SU-DHL-6 (cell line): ENCODE measurements around the gene GNG7.
"Not testable (repeated sequence)": the region's sequence is repeated elsewhere in the genome, so short reads cannot be mapped to it uniquely, and the experiment has no call there.

Experiments
- H2AFZ ChIP-seq: fragments of 200-600 bp; sonication (generic); 2 replicates; pipeline ENCODE4 v1.6.1; 2014; ENCODE audit warnings: low read depth, mild to moderate bottlenecking, moderate library complexity, mixed read lengths, antibody characterized with exemption, low read length; ENCODE audit not compliant: severe bottlenecking
- H3F3A ChIP-seq: fragments of 200-600 bp; shearing (Covaris generic); 2 replicates; pipeline ENCODE4 v1.6.0; 2016; ENCODE audit warnings: antibody characterized with exemption, mild to moderate bottlenecking; ENCODE audit not compliant: insufficient read depth
- H3K27ac ChIP-seq: fragments of 200-600 bp; sonication (generic); 2 replicates; pipeline ENCODE4 v1.5.1; 2016; ENCODE audit warnings: low read depth, mild to moderate bottlenecking, low read length, moderate library complexity, mixed read lengths
- H3K27me3 ChIP-seq: fragments of 200-600 bp; sonication (generic), shearing (Covaris generic); 2 replicates; pipeline ENCODE4 v1.6.0; 2014; ENCODE audit warnings: mild to moderate bottlenecking, low read length
- H3K36me3 ChIP-seq: fragments of 200-600 bp; sonication (generic); 2 replicates; pipeline ENCODE4 v1.6.1; 2014; ENCODE audit warnings: mild to moderate bottlenecking, low read length, mixed read lengths
- H3K4me2 ChIP-seq: fragments of 300-600, 200-600 bp; shearing (Covaris generic), sonication (generic); 2 replicates; pipeline ENCODE4 v1.6.0; 2014; ENCODE audit warnings: low read length, low read depth, mild to moderate bottlenecking; ENCODE audit not compliant: poor library complexity, severe bottlenecking
- H3K4me3 ChIP-seq: fragments of 200-600 bp; sonication (generic); 2 replicates; pipeline ENCODE4 v1.5.1; 2014; ENCODE audit warnings: antibody characterized with exemption, low read length, mild to moderate bottlenecking, mixed read lengths; ENCODE audit not compliant: insufficient read depth, poor library complexity, severe bottlenecking
- H3K79me2 ChIP-seq: fragments of 200-600 bp; sonication (generic); 2 replicates; pipeline ENCODE4 v1.6.1; 2014; ENCODE audit warnings: mild to moderate bottlenecking, low read length, moderate library complexity; ENCODE audit not compliant: insufficient read depth
- H3K9ac ChIP-seq: fragments of 200-600 bp; sonication (generic); 2 replicates; pipeline ENCODE4 v1.7.0; 2014; ENCODE audit warnings: mild to moderate bottlenecking, low read length
- H3K9me2 ChIP-seq: fragments of 200-600 bp; sonication (generic); replicated peaks from 2 replicates; pipeline ENCODE4 v1.6.1; 2014; ENCODE audit warnings: low read length; ENCODE audit not compliant: insufficient read depth
- H3K9me3 ChIP-seq: fragments of 200-600 bp; sonication (generic); 2 replicates; pipeline ENCODE4 v1.6.1; 2014; ENCODE audit warnings: low read length, mixed read lengths; ENCODE audit not compliant: insufficient read depth
- H4K20me1 ChIP-seq: fragments of 200-600 bp; sonication (generic); 2 replicates; pipeline ENCODE4 v1.6.1; 2014; ENCODE audit warnings: low read depth, mild to moderate bottlenecking, antibody characterized with exemption, low read length, moderate library complexity, mixed read lengths
- EZH2phosphoT487 ChIP-seq: fragments of 200-600 bp; sonication (generic), shearing (Covaris generic); conservative IDR thresholded peaks from 2 replicates; pipeline ENCODE4 v1.6.1; 2018; ENCODE audit warnings: mild to moderate bottlenecking, antibody characterized with exemption, low read length, moderate library complexity, mixed read lengths
- TF ChIP-seq, protein P1 (sequence below): fragments of 200-600 bp; sonication (generic); IDR thresholded peaks from one replicate; pipeline ENCODE4 v1.5.1; 2017; ENCODE audit warnings: antibody characterized with exemption, mild to moderate bottlenecking, low read length, moderate library complexity; ENCODE audit not compliant: insufficient read depth, poor library complexity, severe bottlenecking

GNG7 gene

DNA sequence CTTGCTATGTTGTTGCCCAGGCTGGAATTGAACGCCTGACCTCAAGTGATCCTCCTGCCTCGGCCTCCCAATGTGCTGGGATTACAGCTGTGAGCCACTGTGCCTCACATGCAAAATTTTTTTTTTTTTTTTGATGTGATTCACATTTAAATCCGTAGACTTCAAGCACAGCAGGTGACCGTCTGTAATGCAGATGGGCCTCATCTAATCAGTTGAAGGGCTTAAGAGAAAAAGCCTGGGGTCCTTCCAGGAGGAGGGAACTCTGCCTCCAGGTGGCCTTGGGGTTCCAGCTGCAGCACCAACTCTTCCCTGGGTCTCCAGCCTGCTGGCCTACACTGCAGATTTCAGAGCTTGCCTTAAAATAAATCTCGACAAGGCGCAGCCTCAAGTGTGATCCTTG lies 183.0 kb downstream of the GNG7 start:
- Histone ChIP-seq H3K9me3 (no peaks in the 10 kb centered on the region), H3K9me2 (no peaks in the 10 kb centered on the region), H2AFZ (no peak overlapping the region), H3K27me3 (no peaks in the 10 kb centered on the region), H3K4me3 (no peak overlapping the region), H3K9ac (no peak overlapping the region), H3K4me2 (no peak overlapping the region), H3K36me3 (no peaks in the 10 kb centered on the region), H4K20me1 (no peaks in the 10 kb centered on the region; the same call in 1 of the 2 replicates), H3F3A (no peaks in the 10 kb centered on the region), H3K27ac (no peak overlapping the region), H3K79me2 (no peaks in the 10 kb centered on the region)
- no peak for TF ChIP-seq EZH2phosphoT487
- TF ChIP-seq, protein P1, sequence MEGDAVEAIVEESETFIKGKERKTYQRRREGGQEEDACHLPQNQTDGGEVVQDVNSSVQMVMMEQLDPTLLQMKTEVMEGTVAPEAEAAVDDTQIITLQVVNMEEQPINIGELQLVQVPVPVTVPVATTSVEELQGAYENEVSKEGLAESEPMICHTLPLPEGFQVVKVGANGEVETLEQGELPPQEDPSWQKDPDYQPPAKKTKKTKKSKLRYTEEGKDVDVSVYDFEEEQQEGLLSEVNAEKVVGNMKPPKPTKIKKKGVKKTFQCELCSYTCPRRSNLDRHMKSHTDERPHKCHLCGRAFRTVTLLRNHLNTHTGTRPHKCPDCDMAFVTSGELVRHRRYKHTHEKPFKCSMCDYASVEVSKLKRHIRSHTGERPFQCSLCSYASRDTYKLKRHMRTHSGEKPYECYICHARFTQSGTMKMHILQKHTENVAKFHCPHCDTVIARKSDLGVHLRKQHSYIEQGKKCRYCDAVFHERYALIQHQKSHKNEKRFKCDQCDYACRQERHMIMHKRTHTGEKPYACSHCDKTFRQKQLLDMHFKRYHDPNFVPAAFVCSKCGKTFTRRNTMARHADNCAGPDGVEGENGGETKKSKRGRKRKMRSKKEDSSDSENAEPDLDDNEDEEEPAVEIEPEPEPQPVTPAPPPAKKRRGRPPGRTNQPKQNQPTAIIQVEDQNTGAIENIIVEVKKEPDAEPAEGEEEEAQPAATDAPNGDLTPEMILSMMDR, result no peak

DNA sequence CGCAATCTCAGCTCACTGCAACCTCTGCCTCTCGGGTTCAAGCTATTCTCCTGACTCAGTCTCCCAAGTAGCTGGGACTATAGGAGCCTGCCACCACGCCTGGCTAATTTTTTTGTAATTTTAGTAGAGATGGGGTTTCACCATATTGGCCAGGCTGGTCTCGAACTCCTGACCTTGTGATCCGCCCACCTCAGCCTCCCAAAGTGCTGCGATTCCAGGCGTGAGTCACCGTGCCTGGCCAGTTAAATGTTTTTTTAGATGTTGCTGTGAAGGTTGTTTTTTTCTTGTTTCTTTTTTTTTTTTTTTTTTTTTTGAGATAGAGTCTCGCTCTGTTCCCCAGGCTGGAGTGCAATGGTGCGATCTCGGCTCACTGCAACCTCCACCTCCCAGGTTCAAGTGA lies 183.6 kb downstream of the GNG7 start:
- H3K27ac ChIP-seq, H3F3A ChIP-seq, H3K9me2 ChIP-seq, H2AFZ ChIP-seq, H3K9me3 ChIP-seq, H3K79me2 ChIP-seq, H3K9ac ChIP-seq, H3K4me3 ChIP-seq, H3K4me2 ChIP-seq, H3K27me3 ChIP-seq, H3K36me3 ChIP-seq, H4K20me1 ChIP-seq: not testable (repeated sequence)

DNA sequence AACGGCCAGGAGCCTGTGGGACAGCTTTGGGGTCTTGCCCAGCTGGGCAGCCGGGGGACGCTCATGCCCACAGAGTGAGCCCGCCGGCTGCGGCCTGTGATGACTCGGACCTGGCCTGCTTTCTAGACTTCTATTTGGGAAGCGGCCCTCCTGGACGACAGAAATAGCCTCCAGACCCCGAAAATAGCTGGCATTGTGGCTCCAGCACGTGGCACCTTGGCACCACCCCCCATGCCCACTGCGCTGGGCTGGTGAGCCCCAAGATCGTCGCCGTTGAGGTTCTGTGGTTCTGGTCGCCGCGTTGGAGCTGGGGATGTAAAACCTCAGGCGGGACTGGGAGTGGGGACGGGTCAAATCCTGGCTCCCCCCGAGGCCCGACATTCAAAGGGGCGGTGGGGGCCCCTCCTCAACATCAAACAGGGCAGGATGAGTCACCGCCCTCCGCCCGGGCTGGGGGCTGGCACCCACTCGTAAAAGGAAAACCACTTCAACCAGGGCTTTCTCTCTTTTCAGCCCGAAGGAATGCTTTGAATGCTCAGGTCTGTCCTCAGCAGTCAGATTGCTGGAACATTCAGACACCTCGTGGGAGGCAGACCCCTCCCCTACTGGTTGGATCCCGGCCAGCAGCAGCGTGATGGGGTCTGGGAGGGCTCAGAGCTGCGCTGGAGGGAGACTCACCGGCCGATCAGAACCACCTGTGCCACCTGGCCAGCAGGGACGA lies 184.5 kb downstream of the GNG7 start:
- Histone ChIP-seq H3K9me3 (no peaks in the 10 kb centered on the region), H3F3A (no peaks in the 10 kb centered on the region), H4K20me1 (no peaks in the 10 kb centered on the region), H3K27ac (no peak overlapping the region), H3K79me2 (no peaks in the 10 kb centered on the region), H3K4me2 (no peak overlapping the region), H3K9me2 (no peaks in the 10 kb centered on the region), H3K36me3 (no peaks in the 10 kb centered on the region), H2AFZ (no peak overlapping the region), H3K4me3 (no peak overlapping the region), H3K9ac (no peak overlapping the region), H3K27me3 (no peaks in the 10 kb centered on the region)
- TF ChIP-seq EZH2phosphoT487, result no peak
- TF ChIP-seq, protein P1, result no peak

DNA sequence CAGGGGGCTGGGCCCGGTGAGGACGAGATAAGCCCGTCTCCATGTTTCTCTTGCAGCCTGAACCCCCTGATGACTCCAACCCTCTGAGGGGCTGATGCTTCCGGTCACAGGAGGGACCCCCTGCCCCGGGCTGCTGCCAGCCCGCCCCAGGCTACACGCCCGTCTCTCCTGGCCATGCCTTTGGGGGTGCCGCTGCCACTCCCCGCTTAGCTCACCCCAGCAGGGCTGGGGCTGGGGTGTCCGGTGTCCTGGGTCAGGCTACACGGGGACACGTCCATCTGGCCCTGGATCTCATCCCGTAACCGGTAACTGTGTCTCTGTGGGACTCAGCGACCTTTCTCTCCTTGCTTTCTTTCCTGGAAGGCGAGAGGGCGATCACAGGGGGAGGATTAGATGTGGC lies 185.8 kb downstream of the GNG7 start:
- Histone ChIP-seq H3F3A (no peaks in the 10 kb centered on the region), H4K20me1 (no peaks in the 10 kb centered on the region), H2AFZ (no peak overlapping the region), H3K9me2 (no peaks in the 10 kb centered on the region), H3K27ac (no peak overlapping the region), H3K79me2 (no peaks in the 10 kb centered on the region), H3K4me3 (no peak overlapping the region), H3K36me3 (no peaks in the 10 kb centered on the region), H3K4me2 (no peak overlapping the region), H3K9me3 (no peaks in the 10 kb centered on the region), H3K27me3 (no peaks in the 10 kb centered on the region), H3K9ac (no peak overlapping the region)
- TF ChIP-seq, protein P1, result no peak
- no peak for TF ChIP-seq EZH2phosphoT487
